G401 (cell line): ENCODE results near the gene BECN2. TPM values are rescaled to one million over a fixed set of nuclear protein-coding genes. Genes with fewer than 3 reads are reported as not detected.
"Not testable (repeated sequence)": the region's sequence is repeated elsewhere in the genome, so short reads cannot be mapped to it uniquely, and the experiment has no call there.

ENCODE experiments used
- DNase-seq: peaks from one replicate; pipeline ENCODE4 v3.0.0-alpha.2; 2015; ENCODE audit warnings: low spot score
- in situ Hi-C: cut with HindIII; loops from 2 replicates; pipeline ENCODE4 v1.10.0; 2016; ENCODE audit warnings: low sequenced_read_pairs, mixed read lengths
- total RNA-seq: library from RNA; depleted of rRNA; stranded (reverse); fragments of >200 nt; shearing (Covaris generic); gene quantifications from 2 replicates; pipeline ENCODE4 v1.2.3, GENCODE V29; 2014

BECN2 gene
- total RNA-seq, 1 experiment from 2014 or later = not detected

- in situ Hi-C loops = no loop called here
- DNase-seq = no peak
Observed at GRCh38 chr1:241972703-241973369, 15.3 kb downstream of the BECN2 start.

GRCh38 chr1:241976229-241976628 lies 18.7 kb downstream of the BECN2 start:
- DNase-seq = no peak
- in situ Hi-C loops = no loop called here

- in situ Hi-C loops = no loop called here
- DNase-seq = no peak
Observed at GRCh38 chr1:241979071-241979470, 21.5 kb downstream of the BECN2 start.

- in situ Hi-C loops = no loop called here
- no peak for DNase-seq
Observed at GRCh38 chr1:241979926-241980325, 22.4 kb downstream of the BECN2 start.

GRCh38 chr1:241985787-241986186 lies 28.2 kb downstream of the BECN2 start:
- in situ Hi-C loops = no loop called here

GRCh38 chr1:241988389-241988930 lies 30.9 kb downstream of the BECN2 start:
- DNase-seq, in situ Hi-C loops: not testable (repeated sequence)

More at GRCh38 chr1:241985787-241986186, 28.2 kb downstream of the BECN2 start:
- DNase-seq = peak; percentile 22

GRCh38 chr1:241990040-241990439 lies 32.5 kb downstream of the BECN2 start:
- in situ Hi-C loops = no loop called here
- no peak for DNase-seq

- DNase-seq = no peak
- in situ Hi-C loops = no loop called here
Observed at GRCh38 chr1:241992734-241993133, 35.2 kb downstream of the BECN2 start.

- DNase-seq = no peak
- in situ Hi-C loops = no loop called here
Observed at GRCh38 chr1:241994171-241994570, 36.6 kb downstream of the BECN2 start.

GRCh38 chr1:241997401-241997998 lies 39.9 kb downstream of the BECN2 start:
- no peak for DNase-seq
- in situ Hi-C loops = no loop called here

- DNase-seq = peak; percentile 31
- in situ Hi-C loops = no loop called here
Observed at GRCh38 chr1:241998412-241998921, 40.9 kb downstream of the BECN2 start.

GRCh38 chr1:241999026-241999425 lies 41.5 kb downstream of the BECN2 start, which contains the start of gene MAP1LC3C:
Gene MAP1LC3C, minus strand, starts transcription at chr1:241999098. Its CDS starts 90 bp downstream, at chr1:241999008.
- in situ Hi-C loops = no loop called here
- DNase-seq = no peak

GRCh38 chr1:242000434-242000833 lies 42.9 kb downstream of the BECN2 start:
- DNase-seq = no peak
- in situ Hi-C loops = no loop called here

- in situ Hi-C loops = no loop called here
- DNase-seq = no peak
Observed at GRCh38 chr1:242002072-242002471, 44.5 kb downstream of the BECN2 start.

- in situ Hi-C loops = no loop called here
- DNase-seq = no peak
Observed at GRCh38 chr1:242002510-242002909, 44.9 kb downstream of the BECN2 start.

GRCh38 chr1:242004751-242005495 lies 47.4 kb downstream of the BECN2 start:
- DNase-seq = no peak
- in situ Hi-C loops = no loop called here

GRCh38 chr1:242005866-242006535 lies 48.4 kb downstream of the BECN2 start:
- no peak for DNase-seq
- in situ Hi-C loops = no loop called here

GRCh38 chr1:242006976-242007375 lies 49.4 kb downstream of the BECN2 start:
- in situ Hi-C loops = no loop called here

More at GRCh38 chr1:242006976-242007375, 49.4 kb downstream of the BECN2 start:
- no peak for DNase-seq
